NB4 (cell line): ENCODE data around the gene VILL.

ENCODE experiments used
- DNase-seq: peaks from one replicate; pipeline ENCODE4 v3.0.0; 2010; ENCODE audit warnings: low read depth
- H3K4me3 ChIP-seq: one replicate; pipeline ENCODE4 v1.5.1; 2011; ENCODE audit warnings: mild to moderate bottlenecking, low read depth, low read length, moderate library complexity
- MYC ChIP-seq: IDR thresholded peaks from 2 replicates; pipeline ENCODE4 v1.6.1; 2011; ENCODE audit warnings: low read depth, low read length
- POLR2A ChIP-seq: IDR thresholded peaks from 2 replicates; pipeline ENCODE4 v1.6.1; 2011; ENCODE audit warnings: mild to moderate bottlenecking; ENCODE audit not compliant: insufficient read length; ENCODE audit errors: extremely low read depth
- TF ChIP-seq, protein P1 (sequence below): IDR thresholded peaks from one replicate; pipeline ENCODE4 v1.5.1; 2012; ENCODE audit warnings: low read depth, low read length
- TF ChIP-seq, protein P2 (sequence below): IDR thresholded peaks from 2 replicates; pipeline ENCODE4 v1.6.1; 2011; ENCODE audit warnings: low read depth, low read length

VILL gene

DNA sequence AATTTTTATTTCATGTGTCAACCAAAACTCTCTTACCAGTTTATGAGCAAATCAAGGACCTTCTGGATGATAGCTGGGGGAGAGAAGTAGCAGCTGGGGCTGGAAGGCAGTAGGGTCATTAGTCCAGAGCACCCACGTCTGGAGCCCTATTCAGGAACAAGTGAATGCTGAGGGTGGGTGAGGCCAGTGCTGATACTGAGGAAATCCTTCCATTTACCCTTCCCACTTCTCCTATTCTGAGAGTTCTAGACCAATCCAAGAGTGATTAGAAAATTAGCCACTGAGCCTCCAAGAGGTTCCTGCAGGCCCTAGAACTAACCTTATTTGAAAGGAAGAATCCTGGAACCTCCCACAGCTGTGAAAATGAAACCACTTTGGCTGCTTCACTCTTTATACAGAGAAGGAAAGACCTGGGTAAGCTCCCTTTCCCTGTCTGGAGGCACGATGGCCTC is 46.2 kb upstream of the VILL start:
- no peak overlapping the region for H3K4me3 ChIP-seq
- DNase-seq: no peak
- no peak for TF ChIP-seq POLR2A
- no peak for TF ChIP-seq MYC
- TF ChIP-seq, protein P1, sequence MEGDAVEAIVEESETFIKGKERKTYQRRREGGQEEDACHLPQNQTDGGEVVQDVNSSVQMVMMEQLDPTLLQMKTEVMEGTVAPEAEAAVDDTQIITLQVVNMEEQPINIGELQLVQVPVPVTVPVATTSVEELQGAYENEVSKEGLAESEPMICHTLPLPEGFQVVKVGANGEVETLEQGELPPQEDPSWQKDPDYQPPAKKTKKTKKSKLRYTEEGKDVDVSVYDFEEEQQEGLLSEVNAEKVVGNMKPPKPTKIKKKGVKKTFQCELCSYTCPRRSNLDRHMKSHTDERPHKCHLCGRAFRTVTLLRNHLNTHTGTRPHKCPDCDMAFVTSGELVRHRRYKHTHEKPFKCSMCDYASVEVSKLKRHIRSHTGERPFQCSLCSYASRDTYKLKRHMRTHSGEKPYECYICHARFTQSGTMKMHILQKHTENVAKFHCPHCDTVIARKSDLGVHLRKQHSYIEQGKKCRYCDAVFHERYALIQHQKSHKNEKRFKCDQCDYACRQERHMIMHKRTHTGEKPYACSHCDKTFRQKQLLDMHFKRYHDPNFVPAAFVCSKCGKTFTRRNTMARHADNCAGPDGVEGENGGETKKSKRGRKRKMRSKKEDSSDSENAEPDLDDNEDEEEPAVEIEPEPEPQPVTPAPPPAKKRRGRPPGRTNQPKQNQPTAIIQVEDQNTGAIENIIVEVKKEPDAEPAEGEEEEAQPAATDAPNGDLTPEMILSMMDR: no peak
- TF ChIP-seq, protein P2, sequence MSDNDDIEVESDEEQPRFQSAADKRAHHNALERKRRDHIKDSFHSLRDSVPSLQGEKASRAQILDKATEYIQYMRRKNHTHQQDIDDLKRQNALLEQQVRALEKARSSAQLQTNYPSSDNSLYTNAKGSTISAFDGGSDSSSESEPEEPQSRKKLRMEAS: no peak

DNA sequence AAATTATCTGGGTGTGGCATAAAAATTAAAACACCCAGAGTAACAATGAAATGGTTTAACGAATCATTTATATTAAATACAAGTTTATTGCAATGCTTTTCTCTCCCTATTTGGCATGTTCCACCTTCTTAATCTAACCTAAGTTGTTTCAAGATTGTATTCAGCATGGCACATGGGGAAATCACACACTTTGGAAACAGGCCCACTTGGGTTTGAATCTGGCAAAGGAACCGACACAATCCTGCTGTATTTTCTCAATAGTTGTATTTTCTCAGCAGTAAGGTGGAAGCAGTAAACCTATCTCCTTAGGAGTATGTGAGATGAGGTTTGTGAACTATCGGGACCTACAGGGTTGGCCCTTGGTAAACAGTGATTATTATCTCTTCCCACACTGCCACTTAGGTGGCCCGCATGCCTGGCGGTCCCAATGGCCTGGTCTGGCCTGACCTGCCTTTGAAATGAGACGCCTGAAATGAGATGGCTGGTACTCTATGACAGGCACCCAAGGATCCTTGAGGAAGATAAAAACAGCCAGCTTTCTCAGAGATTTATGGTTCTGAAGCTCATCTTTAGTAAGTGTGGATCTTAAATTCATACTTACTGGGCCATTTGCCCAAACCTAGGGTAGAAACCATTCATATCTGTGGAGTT is 45.3 kb upstream of the VILL start:
- DNase-seq: no peak
- no peak for TF ChIP-seq POLR2A
- TF ChIP-seq, protein P2: no peak
- TF ChIP-seq, protein P1: no peak
- no peak for TF ChIP-seq MYC

DNA sequence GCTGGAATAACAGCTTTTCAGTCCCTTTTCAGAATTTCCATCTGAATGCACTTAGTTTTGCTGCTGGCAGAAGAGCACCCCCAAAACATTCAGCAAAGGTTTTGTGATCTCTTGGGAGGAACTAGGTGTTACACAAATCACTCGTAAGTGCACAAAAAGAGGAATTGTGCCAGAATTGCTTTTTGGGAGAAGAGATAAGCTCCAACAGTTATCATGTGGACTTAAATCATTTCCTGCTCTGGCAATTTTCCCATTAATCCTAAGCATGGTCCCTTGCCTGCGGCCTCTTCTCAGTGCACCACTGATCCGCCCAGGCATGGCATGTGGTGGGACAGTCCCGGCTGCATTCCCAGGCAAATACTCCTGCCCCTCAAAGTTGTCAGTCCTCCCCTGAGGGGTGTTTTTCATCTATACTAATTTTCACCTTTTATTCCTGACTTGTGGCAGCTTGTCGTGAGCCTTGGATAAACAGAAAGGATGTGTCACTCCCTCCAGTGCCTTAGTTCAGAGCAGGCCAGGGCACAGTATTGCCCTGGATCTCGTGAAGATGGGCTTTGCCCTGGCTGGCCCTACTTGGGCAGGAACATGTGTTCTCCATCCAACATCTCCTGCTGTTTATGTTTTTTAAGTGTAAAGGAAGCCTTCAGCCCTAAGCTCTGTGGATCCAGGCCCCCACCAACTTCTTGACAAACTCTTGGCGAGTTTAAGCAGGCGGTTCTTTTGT is 44.6 kb upstream of the VILL start:
- TF ChIP-seq MYC (no peak), POLR2A (no peak)
- TF ChIP-seq, protein P1: no peak
- DNase-seq: no peak
- no peak overlapping the region for H3K4me3 ChIP-seq

More for the DNA sequence above, 45.3 kb upstream of the VILL start:
- H3K4me3 ChIP-seq: no peak overlapping the region

DNA sequence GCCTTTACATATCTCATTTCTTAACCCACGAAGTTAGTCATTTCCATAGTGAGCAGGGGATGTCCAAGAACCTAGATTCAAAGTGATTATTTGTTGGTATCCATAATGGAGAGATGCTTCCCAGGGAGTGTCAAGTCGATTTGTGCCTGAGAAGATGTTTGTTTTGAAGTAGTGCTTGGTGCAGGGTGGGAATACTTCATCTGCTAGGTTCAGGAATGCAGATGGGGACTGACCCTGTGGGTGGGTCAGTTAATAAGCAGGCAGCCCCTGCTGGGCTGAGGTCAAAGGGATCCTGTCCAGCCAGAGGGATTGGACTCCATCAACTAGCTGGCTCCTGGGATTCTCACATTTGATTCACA is 44.1 kb upstream of the VILL start:
- TF ChIP-seq MYC (no peak), POLR2A (no peak)
- no peak for DNase-seq
- no peak overlapping the region for H3K4me3 ChIP-seq

DNA sequence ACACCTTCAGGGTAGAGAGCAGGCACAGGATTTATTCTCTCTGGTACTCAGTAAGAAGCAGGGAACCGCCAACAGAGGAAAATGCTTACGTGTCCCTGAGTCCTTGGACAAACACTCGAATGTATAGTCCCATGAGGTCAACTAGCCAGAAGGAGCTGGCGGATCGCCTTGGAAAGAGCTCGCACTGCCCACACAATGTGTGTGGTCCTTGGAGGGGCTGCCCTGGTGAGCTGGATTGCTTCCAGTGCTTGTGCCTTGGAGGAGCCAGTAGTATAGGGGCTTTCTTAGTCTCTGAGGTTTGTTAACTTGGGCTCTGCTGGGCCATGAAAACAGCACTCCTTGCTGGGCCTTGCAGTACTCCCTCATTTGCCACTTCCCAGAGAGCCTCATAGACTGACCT is 40.7 kb upstream of the VILL start:
- no peak for DNase-seq
- no peak overlapping the region for H3K4me3 ChIP-seq
- TF ChIP-seq POLR2A (no peak), MYC (no peak)
- TF ChIP-seq, protein P2: no peak
- TF ChIP-seq, protein P1: no peak

DNA sequence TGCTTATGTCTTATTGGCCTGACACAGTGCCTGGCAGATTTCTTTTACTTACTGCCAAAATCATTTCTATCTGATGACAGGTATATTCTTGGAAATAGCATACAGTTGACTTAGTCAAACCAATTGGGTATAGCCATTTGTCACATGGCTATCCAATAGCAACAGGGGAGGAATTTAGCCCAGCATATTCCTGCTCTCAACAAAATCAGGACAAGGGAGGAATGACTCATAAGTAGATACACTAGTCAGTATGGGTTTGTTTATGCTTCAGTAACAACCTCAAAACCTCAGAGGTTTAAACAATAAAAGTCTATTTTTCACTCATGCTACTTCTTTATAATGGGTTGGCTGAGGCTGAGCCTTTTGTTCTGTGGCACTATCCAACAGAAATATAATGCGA is 38.0 kb upstream of the VILL start:
- no peak for DNase-seq
- H3K4me3 ChIP-seq: no peak overlapping the region
- TF ChIP-seq, protein P1: no peak
- TF ChIP-seq POLR2A (no peak), MYC (no peak)
- TF ChIP-seq, protein P2: no peak
